Activated CD4-positive, alpha-beta T cell treated with anti-CD3 and anti-CD28 coated beads, Interleukin-2, amount 50 U/mL, for 24 hours (primary cell): ENCODE results near the gene RUFY3.
A peak's percentile ranks its signal among the peaks of the same experiment; 100 is the strongest.
"Not testable (repeated sequence)": the region's sequence is repeated elsewhere in the genome, so short reads cannot be mapped to it uniquely, and the experiment has no call there.

Source experiments
- DNase-seq, 2 donors: peaks; one replicate each; pipeline ENCODE4 v3.0.0-alpha.2; 2020; ENCODE audit warnings: low read depth in 1 of 2, low spot score in 1 of 2

The RUFY3 gene

DNA sequence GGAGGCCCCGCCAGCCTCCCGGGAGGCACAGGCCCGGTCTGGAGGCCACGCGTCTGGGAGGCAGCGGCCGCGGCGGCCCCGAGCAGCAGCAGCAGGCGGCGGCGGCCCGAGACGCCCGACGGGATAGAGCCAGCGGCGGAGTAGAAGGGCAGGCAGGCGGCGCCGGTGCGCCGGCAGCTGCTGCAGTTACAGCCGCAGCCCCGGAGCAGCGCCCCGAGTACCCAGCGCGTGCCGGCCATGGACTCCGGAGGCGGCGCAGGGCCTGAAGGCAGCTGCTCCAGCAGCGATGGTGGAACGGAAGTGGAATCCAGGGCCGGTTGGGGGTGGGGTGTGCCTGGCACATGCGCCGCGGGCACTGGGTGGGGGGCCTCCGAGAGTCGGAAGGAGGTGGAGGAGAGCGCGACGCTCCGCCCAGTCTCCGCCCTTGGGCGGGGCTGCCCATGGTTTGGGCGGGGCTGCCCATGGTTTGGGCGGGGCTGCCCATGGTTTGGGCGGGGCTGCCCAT is 117.9 kb downstream of the RUFY3 start, which contains the start of gene GRSF1:
TSS of gene GRSF1 (minus strand) at position 302 of the 505 bp plus-strand sequence. CDS start at position 239, 63 bp downstream.
- DNase-seq: peak; percentile 84 to 90

DNA sequence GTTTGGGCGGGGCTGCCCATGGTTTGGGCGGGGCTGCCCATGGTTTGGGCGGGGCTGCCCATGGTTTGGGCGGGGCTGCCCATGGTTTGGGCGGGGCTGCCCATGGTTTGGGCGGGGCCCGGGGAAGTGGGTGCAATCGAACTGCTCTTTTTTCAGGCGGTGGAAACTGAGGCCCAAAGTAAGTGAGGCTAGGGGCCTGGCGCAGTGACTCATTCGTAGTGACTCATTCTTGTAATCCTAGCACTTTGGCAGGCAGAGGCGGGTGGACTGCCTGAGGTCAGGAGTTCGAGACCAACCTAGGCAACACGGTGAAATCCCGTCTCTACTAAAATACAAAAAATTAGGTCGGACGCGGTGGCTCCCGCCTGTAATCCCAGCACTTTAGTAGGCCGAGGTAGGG is 118.4 kb downstream of the RUFY3 start:
- peak; percentile 31 to 43 for DNase-seq

DNA sequence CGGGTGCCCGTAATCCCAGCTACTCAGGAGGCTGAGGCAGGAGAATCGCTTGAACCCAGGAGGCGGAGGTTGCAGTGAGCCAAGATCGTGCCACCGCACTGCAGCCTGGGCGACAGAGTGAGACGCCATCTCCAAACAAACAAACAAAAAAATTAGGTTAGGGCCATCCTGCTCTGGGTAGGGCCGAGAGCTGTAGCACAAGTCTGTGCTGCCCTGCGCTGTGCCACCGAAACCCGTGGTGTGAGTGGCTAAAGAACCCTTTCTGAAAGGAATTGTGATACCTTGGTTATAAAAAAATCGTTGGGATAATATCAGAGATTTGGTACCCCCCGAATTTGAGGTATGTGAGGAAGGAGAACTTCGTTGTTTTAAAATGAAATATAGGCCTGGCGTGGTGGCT is 118.9 kb downstream of the RUFY3 start:
- not testable (repeated sequence) for DNase-seq

DNA sequence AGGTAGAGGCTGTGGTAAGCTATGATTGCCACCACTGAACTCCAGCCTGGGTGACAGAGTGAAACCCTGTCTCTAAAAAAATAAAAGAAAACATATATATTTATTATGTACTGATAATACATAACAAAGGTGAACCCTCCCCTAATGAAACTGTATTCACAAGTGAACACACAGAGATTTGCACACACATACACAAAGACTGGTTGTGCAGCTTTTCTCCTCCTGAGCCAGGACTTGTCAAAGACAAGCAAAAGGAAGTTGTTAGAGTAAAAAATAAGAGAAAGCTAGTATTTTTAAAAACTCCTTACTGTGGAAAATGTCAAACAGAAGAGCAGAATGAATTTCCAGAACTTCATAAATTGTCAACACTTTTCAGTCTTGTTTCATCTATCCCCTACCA is 119.4 kb downstream of the RUFY3 start:
- DNase-seq: no peak

DNA sequence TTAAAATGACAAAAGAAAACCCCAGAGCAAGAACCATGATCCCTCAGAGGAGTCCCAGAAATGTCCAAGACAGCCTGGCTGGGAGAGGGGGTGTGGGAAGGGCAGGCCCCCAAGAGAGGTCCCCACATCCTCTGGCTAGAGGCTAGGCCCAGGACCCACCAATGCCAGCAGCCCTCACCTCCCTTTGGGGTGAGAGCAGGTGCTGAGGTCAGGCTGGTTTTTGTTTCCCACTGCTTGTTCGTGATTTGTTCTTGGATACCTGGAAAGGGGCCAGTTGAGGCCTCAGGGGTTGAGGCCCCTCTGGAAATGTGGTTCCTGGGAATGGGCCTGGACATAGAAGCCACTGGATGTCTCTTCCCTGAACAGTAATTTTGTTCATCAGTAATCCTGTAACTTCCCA is 120.2 kb downstream of the RUFY3 start:
- DNase-seq: no peak

DNA sequence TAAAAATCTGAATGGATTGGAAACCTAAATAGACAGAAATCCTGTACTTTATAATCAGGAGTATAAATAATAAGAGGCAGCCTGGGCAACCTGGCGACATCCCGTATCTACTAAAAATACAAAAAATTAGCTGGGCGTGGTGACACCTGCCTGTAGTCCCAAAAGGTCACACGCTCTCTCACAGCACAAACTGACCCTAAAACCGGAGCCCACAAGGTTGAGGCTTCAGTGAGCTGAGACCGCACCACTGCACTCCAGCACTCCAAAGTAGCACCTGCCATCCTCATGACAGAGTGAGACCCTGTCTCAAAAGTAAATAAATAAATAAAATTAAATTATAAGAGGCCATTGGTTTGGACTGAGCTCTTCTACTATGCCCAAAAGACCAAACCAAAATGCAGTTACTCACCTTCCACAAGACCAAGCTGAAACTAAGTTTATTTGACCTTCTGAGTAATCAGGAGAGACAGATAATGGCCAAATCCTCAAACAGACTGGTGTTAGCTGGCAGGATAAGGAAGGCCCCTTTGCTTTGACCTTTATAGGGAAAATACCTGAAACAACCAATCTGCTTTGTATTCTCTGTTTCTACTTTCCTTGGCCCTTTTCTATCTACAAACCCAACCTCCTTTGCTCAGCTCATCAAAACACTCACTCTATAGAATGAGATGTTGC is 121.1 kb downstream of the RUFY3 start:
- no peak for DNase-seq

DNA sequence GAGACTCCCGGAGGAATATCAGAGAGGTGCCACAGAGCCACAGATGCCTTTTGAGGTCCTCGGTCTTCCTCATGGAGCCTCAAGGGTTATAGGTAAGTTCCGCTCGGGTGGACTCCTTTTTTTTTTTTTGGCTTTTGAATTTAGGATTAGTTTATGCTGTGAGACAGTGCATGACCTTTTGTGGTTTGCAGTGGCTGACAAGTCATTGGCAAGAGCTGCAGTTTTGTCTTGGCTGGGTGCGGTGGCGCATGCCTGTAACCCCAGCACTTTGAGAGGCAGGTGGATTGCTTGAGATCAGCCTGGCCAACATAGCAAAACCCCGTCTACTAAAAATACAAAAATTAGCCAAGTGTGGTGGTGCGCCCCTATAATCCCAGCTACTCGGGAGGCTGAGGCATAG is 122.4 kb downstream of the RUFY3 start:
- DNase-seq: no peak

DNA sequence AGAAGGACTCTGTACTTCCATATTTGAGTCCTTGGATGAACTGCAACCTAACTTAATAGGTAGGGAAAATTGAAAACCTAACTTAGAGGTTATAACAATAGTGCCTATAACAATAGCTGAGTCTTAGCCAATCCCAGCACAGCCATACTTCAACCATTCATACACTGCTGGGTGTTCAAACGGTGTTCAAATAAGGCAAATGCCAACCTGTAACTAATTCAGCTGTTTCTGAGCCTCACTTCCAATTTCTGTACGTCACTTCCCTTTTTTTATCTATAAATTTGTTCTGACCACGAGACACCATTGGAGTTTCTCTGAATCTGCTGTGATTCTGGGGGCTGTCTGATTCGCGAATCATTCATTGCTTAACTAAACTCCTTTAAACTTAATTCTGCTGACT is 127.5 kb downstream of the RUFY3 start:
- no peak for DNase-seq

DNA sequence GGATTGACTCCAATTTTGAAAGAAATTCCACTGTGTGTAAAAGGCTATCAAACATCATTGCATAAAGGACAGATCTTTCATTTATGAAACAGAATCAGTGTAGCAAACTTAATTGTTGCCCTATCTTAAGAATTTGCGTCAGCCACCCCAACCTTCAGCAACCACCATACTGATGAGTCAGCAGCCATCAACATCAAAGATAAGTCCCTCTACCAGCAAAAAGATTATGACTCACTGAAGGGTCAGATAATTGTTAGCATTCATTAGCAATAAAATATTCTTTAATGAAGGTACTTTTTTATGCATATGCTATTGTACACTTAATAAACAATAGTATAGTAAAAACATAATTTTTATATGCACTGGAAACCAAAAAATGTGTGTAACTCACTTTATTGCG is 133.7 kb downstream of the RUFY3 start:
- no peak for DNase-seq
